ENCODE data around the gene IL1A.

Gene IL1A

DNA sequence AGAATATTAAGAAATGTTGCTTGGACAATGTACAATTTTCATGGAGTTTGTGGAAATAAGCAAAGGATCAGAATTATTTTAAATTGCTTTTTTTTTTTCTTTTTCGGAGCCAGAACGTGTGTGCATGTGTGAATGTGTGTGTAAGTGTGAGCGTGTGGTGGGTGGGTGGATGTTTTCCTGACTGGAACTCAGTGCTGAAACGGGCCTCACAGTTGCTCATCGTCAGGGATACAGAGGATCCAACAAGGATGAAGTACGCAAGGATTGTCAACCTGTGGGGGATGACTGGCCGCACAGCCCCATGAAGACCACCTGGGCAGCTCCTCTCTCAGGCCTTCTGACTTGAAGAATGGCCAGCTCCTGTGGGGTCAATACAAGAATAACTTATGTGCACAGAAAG is 34.8 kb upstream of the IL1A start:
- no peak for DNase-seq (ENCODE audit: extremely low spot score)
- ChIA-PET POLR2A (no interaction called here), CTCF (interaction anchor here (1.1 to 2.7 kb wide), 4 partner anchors 9 to 70 kb away, joined by 3 to 7 read pairs (median 4); no protein-coding TSS in a partner anchor)
- TF ChIP-seq, protein P1, sequence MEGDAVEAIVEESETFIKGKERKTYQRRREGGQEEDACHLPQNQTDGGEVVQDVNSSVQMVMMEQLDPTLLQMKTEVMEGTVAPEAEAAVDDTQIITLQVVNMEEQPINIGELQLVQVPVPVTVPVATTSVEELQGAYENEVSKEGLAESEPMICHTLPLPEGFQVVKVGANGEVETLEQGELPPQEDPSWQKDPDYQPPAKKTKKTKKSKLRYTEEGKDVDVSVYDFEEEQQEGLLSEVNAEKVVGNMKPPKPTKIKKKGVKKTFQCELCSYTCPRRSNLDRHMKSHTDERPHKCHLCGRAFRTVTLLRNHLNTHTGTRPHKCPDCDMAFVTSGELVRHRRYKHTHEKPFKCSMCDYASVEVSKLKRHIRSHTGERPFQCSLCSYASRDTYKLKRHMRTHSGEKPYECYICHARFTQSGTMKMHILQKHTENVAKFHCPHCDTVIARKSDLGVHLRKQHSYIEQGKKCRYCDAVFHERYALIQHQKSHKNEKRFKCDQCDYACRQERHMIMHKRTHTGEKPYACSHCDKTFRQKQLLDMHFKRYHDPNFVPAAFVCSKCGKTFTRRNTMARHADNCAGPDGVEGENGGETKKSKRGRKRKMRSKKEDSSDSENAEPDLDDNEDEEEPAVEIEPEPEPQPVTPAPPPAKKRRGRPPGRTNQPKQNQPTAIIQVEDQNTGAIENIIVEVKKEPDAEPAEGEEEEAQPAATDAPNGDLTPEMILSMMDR (IDR thresholded peaks at IDR 0.05; ENCODE audit: control extremely low read depth, extremely low read depth, low read depth, missing control alignments), result no peak

DNA sequence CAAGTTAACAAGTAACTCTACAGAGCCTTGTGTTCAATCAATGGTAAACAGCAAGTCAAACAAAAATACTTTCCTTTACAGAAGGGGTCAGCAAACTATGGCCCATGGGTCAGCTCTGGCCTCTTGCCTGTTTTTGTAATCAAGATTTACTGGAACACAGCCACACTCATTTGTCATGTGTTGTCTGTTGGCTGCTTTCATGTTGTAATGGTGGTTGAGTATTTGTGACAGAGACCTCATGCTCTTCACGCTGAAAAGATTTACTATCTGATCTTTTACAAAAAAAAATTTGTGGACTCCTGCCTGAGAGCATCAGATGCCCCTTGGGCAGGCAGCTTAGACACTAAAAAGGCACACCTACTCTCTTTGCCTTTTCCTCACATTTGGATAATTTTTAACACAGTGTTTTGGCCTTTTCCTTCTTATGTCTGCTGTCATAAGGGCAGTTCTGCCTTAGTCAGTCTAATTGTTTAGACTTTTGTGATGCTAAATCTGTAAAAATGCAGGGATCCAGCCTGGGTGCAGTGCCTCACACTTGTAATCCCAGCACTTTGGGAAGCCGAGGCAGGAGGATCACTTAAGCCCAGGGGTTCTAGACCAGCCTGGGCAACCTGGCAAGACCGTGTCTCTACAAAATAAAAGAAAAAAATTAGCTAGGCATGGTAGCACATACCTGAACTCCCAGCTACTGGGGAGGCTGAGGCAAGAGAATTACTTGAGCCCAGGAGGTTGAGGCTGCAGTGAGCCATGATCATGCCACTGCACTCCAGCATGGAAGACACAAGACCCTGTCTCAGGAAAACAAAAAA is 34.0 kb upstream of the IL1A start:
- no peak for DNase-seq (ENCODE audit: extremely low spot score)
- CTCF ChIA-PET, result interaction anchor here (1.2 to 2.7 kb wide), 2 partner anchors 14 to 69 kb away, joined by 3 to 7 read pairs; no protein-coding TSS in a partner anchor
- TF ChIP-seq, protein P1 (IDR thresholded peaks at IDR 0.05; ENCODE audit: control extremely low read depth, extremely low read depth, low read depth, missing control alignments), result no peak
- POLR2A ChIA-PET, result no interaction called here

DNA sequence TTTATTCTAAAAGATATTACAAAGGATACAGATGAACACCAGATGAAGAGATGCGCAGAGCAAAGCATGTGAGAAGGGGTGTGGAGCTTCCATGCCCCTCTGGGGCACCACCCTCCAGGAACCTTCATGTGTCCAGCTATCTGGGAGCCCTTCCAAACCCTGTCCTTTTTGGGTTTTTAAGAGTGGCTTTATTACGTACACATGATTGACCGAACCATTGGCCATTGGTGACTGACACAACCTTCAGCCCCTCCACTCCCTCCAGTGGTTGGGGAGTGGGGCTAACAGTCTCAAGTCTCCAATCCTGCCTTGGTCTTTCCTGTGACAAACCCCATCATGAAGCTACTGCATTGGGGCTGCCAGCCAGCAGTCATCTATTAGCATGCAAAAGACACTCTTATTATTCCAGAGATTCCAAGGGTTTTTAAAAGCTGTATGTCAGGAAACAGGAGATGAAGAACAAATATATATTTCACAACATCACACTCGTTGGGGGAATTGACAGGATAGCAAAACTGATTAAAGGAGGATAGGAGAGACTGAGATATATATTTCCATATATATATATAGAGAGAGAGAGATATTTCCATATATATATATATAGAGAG is 32.9 kb upstream of the IL1A start:
- ChIA-PET POLR2A (no interaction called here), CTCF (interaction anchor here (1.1 to 2.7 kb wide), 4 partner anchors 13 to 68 kb away, joined by 3 to 7 read pairs (median 3); no protein-coding TSS in a partner anchor)
- TF ChIP-seq, protein P1 (IDR thresholded peaks at IDR 0.05; ENCODE audit: control extremely low read depth, extremely low read depth, low read depth, missing control alignments), result no peak
- DNase-seq (ENCODE audit: extremely low spot score), result no peak

DNA sequence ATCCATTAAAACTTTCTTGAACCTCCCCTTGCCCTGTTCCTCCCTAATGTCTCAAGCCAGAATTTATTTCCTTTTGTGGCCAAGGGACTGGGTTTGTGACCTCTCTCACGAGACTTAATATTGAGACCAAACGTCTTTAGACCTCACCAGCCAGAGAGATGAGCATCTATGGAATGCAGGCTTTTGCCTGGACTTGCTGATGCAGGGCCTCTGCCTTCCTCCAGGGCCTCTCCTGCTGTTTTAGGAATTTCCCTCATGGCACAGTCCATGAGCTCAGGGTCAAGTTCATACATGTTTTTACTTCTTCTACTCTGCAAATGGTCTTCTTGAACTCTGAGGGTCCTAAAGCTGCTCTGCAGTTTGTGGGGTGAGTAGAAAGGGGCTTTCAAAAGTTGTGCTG is 30.0 kb upstream of the IL1A start:
- TF ChIP-seq, protein P1 (IDR thresholded peaks at IDR 0.05; ENCODE audit: control extremely low read depth, extremely low read depth, low read depth, missing control alignments), result no peak
- DNase-seq (ENCODE audit: extremely low spot score), result no peak
- CTCF ChIA-PET, result interaction anchor here (0.9 to 1.8 kb wide), 3 partner anchors 10 to 84 kb away, joined by 3 to 5 read pairs (median 4); no protein-coding TSS in a partner anchor
- POLR2A ChIA-PET, result no interaction called here

DNA sequence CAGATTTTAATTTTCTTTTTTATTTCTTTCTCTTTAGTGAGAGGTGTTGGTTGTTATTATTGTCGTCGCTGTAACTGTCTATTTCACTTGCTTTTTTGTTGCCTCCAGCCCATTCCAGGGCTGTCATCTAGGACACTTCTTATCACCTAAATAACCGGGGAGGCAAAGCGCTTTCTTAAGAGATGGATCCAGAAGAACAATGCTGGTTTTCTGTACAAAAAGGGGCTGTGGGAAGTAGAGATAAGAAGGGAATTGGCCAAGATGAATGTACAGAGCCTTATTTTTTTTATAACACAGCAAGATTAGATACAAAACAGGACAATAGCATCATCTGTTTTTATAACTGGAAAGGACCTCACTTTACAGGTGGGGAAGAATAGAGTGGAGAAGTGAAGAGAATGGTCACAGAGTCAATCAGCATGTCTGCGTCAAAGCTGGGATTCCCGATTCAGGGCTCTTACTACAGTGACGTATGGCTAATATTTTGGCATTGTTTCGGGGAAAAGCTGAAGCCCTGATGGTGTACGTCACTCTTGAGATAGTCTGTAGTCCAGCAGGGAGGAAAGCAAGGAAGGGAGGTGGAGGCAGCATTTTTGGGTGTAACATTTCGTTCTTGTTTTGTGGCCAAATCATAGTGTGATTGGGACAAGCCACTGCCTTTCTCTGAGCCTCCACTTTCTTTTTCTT is 29.1 kb upstream of the IL1A start:
- DNase-seq (ENCODE audit: extremely low spot score), result no peak
- TF ChIP-seq, protein P1 (IDR thresholded peaks at IDR 0.05; ENCODE audit: control extremely low read depth, extremely low read depth, low read depth, missing control alignments), result no peak
- ChIA-PET CTCF (interaction anchor here (0.9 to 1.8 kb wide), 6 partner anchors 9 to 31 kb away, joined by 3 to 7 read pairs (median 3); no protein-coding TSS in a partner anchor), POLR2A (no interaction called here)
